H1 (cell line): ENCODE measurements around the gene PFKFB1. TPM values are rescaled to one million over a fixed set of nuclear protein-coding genes. Genes with fewer than 3 reads are reported as not detected.

Source experiments
- CTCF ChIA-PET: fragments of 300-600 bp; sonication (Branson Sonifier 250); formaldehyde crosslinking; loops from one replicate; lab custom pipeline; 2021; ENCODE audit not compliant: partially characterized antibody; lab: Charles Lee
- POLR2A ChIA-PET: fragments of 300-600 bp; sonication (Branson Sonifier 250); formaldehyde crosslinking; loops from one replicate; lab custom pipeline; 2021; ENCODE audit warnings: inconsistent platforms; ENCODE audit not compliant: partially characterized antibody; lab: Charles Lee
- DNase-seq, 2 experiments: peaks; one replicate each; pipeline versions ENCODE4 v3.0.0 to v3.0.0-alpha.2; 2010 to 2022; ENCODE audit warnings: low spot score in 2 of 2, low read depth in 1 of 2, mixed read lengths in 1 of 2
- FAIRE-seq: peaks from 2 replicates; lab custom pipeline; 2011; peaks lifted over from hg19 to GRCh38; lab: Jason Lieb, UNC
- H2AFZ ChIP-seq: 2 replicates; pipeline ENCODE4 v1.8.1; 2012; ENCODE audit warnings: low read length, inconsistent platforms
- H2AK5ac ChIP-seq: 2 replicates; pipeline ENCODE4 v1.6.1; 2013; ENCODE audit warnings: low read depth, low read length
- H2BK120ac ChIP-seq: replicated peaks from 2 replicates; pipeline ENCODE3; 2013; ENCODE audit warnings: low read depth, low read length, inconsistent platforms
- H2BK12ac ChIP-seq: 2 replicates; pipeline ENCODE4 v1.6.1; 2013; ENCODE audit warnings: low read depth, low read length
- H2BK15ac ChIP-seq: 2 replicates; pipeline ENCODE4 v1.6.1; 2013; ENCODE audit warnings: low read length
- H2BK20ac ChIP-seq: 2 replicates; pipeline ENCODE4 v1.6.1; 2013; ENCODE audit warnings: low read length
- H2BK5ac ChIP-seq: 2 replicates; pipeline ENCODE4 v1.6.1; 2013; ENCODE audit warnings: low read depth, low read length
- H3K14ac ChIP-seq: 2 replicates; pipeline ENCODE4 v1.6.1; 2013; ENCODE audit warnings: inconsistent platforms; ENCODE audit not compliant: insufficient read length
- H3K18ac ChIP-seq: 2 replicates; pipeline ENCODE4 v1.6.1; 2013; ENCODE audit warnings: low read length; ENCODE audit errors: extremely low read depth
- H3K23ac ChIP-seq: 2 replicates; pipeline ENCODE4 v1.6.1; 2013; ENCODE audit warnings: inconsistent platforms; ENCODE audit not compliant: insufficient read length
- H3K23me2 ChIP-seq: 2 replicates; pipeline ENCODE4 v1.6.1; 2013; ENCODE audit warnings: low read depth, low read length
- H3K27ac ChIP-seq: 2 replicates; pipeline ENCODE4 v1.6.1; 2011; ENCODE audit warnings: low read depth, low read length, inconsistent platforms
- H3K27me3 ChIP-seq, 4 experiments: replicated peaks in 1 of 4; 1 replicate in 1 of 4; 2 replicates in 3 of 4; pipeline versions ENCODE4 v1.6.1 to v1.8.1; 2011 to 2013; ENCODE audit warnings: low read length in 3 of 4, mild to moderate bottlenecking in 3 of 4, inconsistent platforms in 2 of 4, mixed read lengths in 2 of 4, moderate library complexity in 1 of 4; ENCODE audit not compliant: control insufficient read depth in 3 of 4, insufficient read depth in 3 of 4; ENCODE audit errors: extremely low read depth in 1 of 4
- H3K36me3 ChIP-seq, 4 experiments: 2 replicates each; pipeline versions ENCODE4 v1.6.1 to v1.8.1; 2011 to 2013; ENCODE audit warnings: mild to moderate bottlenecking in 4 of 4, low read length in 3 of 4, moderate library complexity in 2 of 4, control low read depth in 1 of 4, inconsistent platforms in 1 of 4; ENCODE audit not compliant: insufficient read depth in 4 of 4, control insufficient read depth in 2 of 4
- H3K4ac ChIP-seq: replicated peaks from 2 replicates; pipeline ENCODE3; 2013; ENCODE audit warnings: low read length, low read depth, mixed read lengths, inconsistent platforms; ENCODE audit not compliant: insufficient read length
- H3K4me1 ChIP-seq, 4 experiments: replicated peaks in 1 of 4; 1 replicate in 1 of 4; 2 replicates in 3 of 4; pipeline versions ENCODE4 v1.6.1 to v1.8.1; 2011 to 2013; ENCODE audit warnings: low read length in 3 of 4, inconsistent platforms in 2 of 4, mixed read lengths in 1 of 4; ENCODE audit not compliant: insufficient read depth in 4 of 4, control insufficient read depth in 3 of 4
- H3K4me2 ChIP-seq, 2 experiments: 2 replicates each; pipeline versions ENCODE4 v1.6.1 to v1.8.1; 2011 to 2013; ENCODE audit warnings: low read depth in 2 of 2, low read length in 2 of 2, control low read depth in 1 of 2, inconsistent platforms in 1 of 2, mild to moderate bottlenecking in 1 of 2; ENCODE audit not compliant: insufficient read depth in 1 of 2
- H3K4me3 ChIP-seq, 4 experiments: fragments of 200-600, 300-600 bp in 1 of 4; sonication (generic), shearing (Covaris generic), sonication (Bioruptor Twin) in 1 of 4; 2 replicates each; pipeline versions ENCODE4 v1.5.1 to v1.8.1; 2011 to 2016; ENCODE audit warnings: low read length in 4 of 4, low read depth in 3 of 4, control low read depth in 2 of 4, inconsistent platforms in 2 of 4, mild to moderate bottlenecking in 2 of 4, mixed read lengths in 1 of 4, moderate library complexity in 1 of 4; ENCODE audit not compliant: insufficient read depth in 2 of 4; ENCODE audit errors: extremely low read depth in 1 of 4
- H3K56ac ChIP-seq: replicated peaks from 2 replicates; pipeline ENCODE3; 2013; ENCODE audit warnings: low read depth, mild to moderate bottlenecking, mixed read lengths, low read length, inconsistent platforms; ENCODE audit not compliant: insufficient read length
- H3K79me1 ChIP-seq: 2 replicates; pipeline ENCODE4 v1.6.1; 2013; ENCODE audit warnings: low read depth, low read length, control low read depth
- H3K79me2 ChIP-seq, 2 experiments: 2 replicates each; pipeline versions ENCODE4 v1.6.1 to v1.8.1; 2012 to 2013; ENCODE audit warnings: low read length in 2 of 2, mild to moderate bottlenecking in 2 of 2, inconsistent platforms in 1 of 2; ENCODE audit not compliant: insufficient read depth in 2 of 2, control insufficient read depth in 1 of 2
- H3K9ac ChIP-seq, 4 experiments: replicated peaks in 1 of 4; 1 replicate in 1 of 4; 2 replicates in 3 of 4; pipeline versions ENCODE4 v1.6.1 to v1.8.1; 2011 to 2013; ENCODE audit warnings: low read depth in 3 of 4, low read length in 3 of 4, control low read depth in 2 of 4, mild to moderate bottlenecking in 2 of 4, moderate library complexity in 2 of 4, inconsistent platforms in 1 of 4; ENCODE audit errors: extremely low read depth in 1 of 4
- H3K9me3 ChIP-seq, 2 experiments: 2 replicates each; pipeline versions ENCODE4 v1.6.1 to v1.8.1; 2012 to 2013; ENCODE audit warnings: mild to moderate bottlenecking in 2 of 2, moderate library complexity in 2 of 2, control low read depth in 1 of 2, inconsistent platforms in 1 of 2, low read depth in 1 of 2, low read length in 1 of 2, mixed read lengths in 1 of 2; ENCODE audit not compliant: insufficient read depth in 2 of 2
- H4K20me1 ChIP-seq, 2 experiments: replicated peaks in 1 of 2; 2 replicates each; pipeline versions ENCODE3 to v1.8.1; 2011 to 2013; ENCODE audit warnings: inconsistent platforms in 2 of 2, low read length in 2 of 2, mild to moderate bottlenecking in 1 of 2; ENCODE audit not compliant: insufficient read depth in 2 of 2, control insufficient read depth in 1 of 2
- H4K5ac ChIP-seq: 2 replicates; pipeline ENCODE4 v1.6.1; 2013; ENCODE audit warnings: low read length, low read depth, mixed read lengths, inconsistent platforms; ENCODE audit not compliant: insufficient read length
- H4K8ac ChIP-seq: 2 replicates; pipeline ENCODE4 v1.8.0; 2013; ENCODE audit warnings: mild to moderate bottlenecking, moderate library complexity, low read length, inconsistent platforms; ENCODE audit not compliant: insufficient read depth; ENCODE audit errors: extremely low read depth
- H4K91ac ChIP-seq: replicated peaks from 2 replicates; pipeline ENCODE3; 2013; ENCODE audit warnings: low read length, mixed read lengths, inconsistent platforms; ENCODE audit not compliant: insufficient read length
- ASH2L ChIP-seq: fragments of 200-600, 300-600 bp; sonication (generic); IDR thresholded peaks from one replicate; pipeline ENCODE4 v1.7.1; 2017; ENCODE audit warnings: low read length
- CBX5 ChIP-seq: fragments of 300-800, 300-1000 bp; sonication (generic); IDR thresholded peaks from 2 replicates; pipeline ENCODE4 v1.7.1; 2016; ENCODE audit warnings: antibody characterized with exemption, low read length, low read depth
- CBX8 ChIP-seq: fragments of 300-800, 300-1000 bp; sonication (generic); IDR thresholded peaks from 2 replicates; pipeline ENCODE4 v1.7.1; 2016; ENCODE audit warnings: low read depth, low read length, borderline replicate concordance
- KDM5A ChIP-seq: fragments of 200-600 bp; IDR thresholded peaks from 2 replicates; pipeline ENCODE4 v1.7.1; 2012; ENCODE audit warnings: mild to moderate bottlenecking, low read length, inconsistent platforms, mixed read lengths
- RBBP5 ChIP-seq: IDR thresholded peaks from 2 replicates; pipeline ENCODE4 v1.7.1; 2012; ENCODE audit warnings: low read depth, mild to moderate bottlenecking, inconsistent platforms, low read length, moderate library complexity, borderline replicate concordance
- RXRA ChIP-seq: IDR thresholded peaks from 2 replicates; pipeline ENCODE4 v1.6.1; 2011; ENCODE audit warnings: low read depth, mild to moderate bottlenecking, low read length, moderate library complexity; ENCODE audit not compliant: insufficient read depth
- SIX5 ChIP-seq: IDR thresholded peaks from 2 replicates; pipeline ENCODE4 v1.6.1; 2011; ENCODE audit warnings: mild to moderate bottlenecking, low read depth, low read length
- SP4 ChIP-seq: IDR thresholded peaks from 2 replicates; pipeline ENCODE4 v1.6.1; 2012; ENCODE audit warnings: low read length, inconsistent platforms
- TAF1 ChIP-seq: IDR thresholded peaks from 2 replicates; pipeline ENCODE4 v1.6.1; 2011; ENCODE audit warnings: mild to moderate bottlenecking, low read depth, low read length
- TCF12 ChIP-seq: IDR thresholded peaks from 2 replicates; pipeline ENCODE4 v1.6.1; 2011; ENCODE audit warnings: low read depth, mild to moderate bottlenecking, low read length
- WGBS, 2 experiments: shearing (Covaris generic) in 1 of 2; methylation state at CpG; one replicate each; pipeline versions ENCODE4 v1.1.6 to v1.1.7; 2013 to 2015; ENCODE audit warnings: low lambda C conversion rate in 2 of 2, mixed read lengths in 2 of 2, inconsistent platforms in 1 of 2, low coverage in 1 of 2, missing lambda C conversion rate in 1 of 2; ENCODE audit not compliant: insufficient replicate concordance in 2 of 2, insufficient coverage in 1 of 2, insufficient read length in 1 of 2; ENCODE audit errors: extremely low coverage in 1 of 2, missing lambda C conversion rate in 1 of 2; 5-methylcytosine and 5-hydroxymethylcytosine counted together
- polyA plus RNA-seq, 7 experiments: library from polyadenylated mRNA; depleted of rRNA in 3 of 7; stranded (reverse) in 5 of 7; unstranded in 2 of 7; fragments of >200 nt in 5 of 7; fragments of 200-250 nt in 2 of 7; gene quantifications; 1 replicate in 5 of 7; 2 replicates in 1 of 7; 4 replicates in 1 of 7; pipeline versions ENCODE4 v1.2.1 to v1.2.3, GENCODE V29; 2011 to 2013; ENCODE audit warnings: missing spikeins in 2 of 7, mixed read lengths in 2 of 7
- total RNA-seq: library from RNA; stranded (reverse); fragmentation: NEBNext Ultra II Directional; extraction: Animal tissue kit (Norgen Biotek cat#: 25700); gene quantifications from 2 replicates; pipeline ENCODE4 v1.2.1, GENCODE V29; 2021
- TF ChIP-seq, protein P1 (sequence below): IDR thresholded peaks from 2 replicates; pipeline ENCODE4 v1.6.1; 2012; ENCODE audit warnings: low read length, inconsistent platforms

Gene PFKFB1
- total and polyA plus RNA-seq, 2 of the 8 experiments (the other 6 are each of a cell fraction or from before 2014, with no cell fraction given) = 0.26 to 0.30 TPM

DNA sequence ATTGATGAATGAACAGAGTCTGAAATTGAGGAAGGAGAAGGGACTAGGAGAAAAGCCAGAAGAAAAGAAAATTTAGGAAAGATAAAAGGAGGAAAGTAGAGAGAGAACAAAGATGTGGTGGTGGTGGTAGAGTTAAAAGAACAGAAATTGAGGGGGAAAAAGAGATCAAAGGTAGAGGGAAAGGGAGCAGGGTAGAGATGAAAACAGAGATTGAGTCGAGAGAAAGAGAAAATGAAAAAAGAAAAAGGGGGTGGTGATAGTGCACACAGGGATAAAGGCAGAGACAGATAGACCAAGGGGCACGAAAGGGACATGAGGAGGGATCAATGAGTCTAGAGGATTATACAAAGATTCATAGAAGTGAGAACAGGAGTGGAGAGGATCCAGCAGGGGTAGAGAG, 32.9 kb upstream of the PFKFB1 start:
- Histone ChIP-seq H3K4me3 (no peak overlapping the region), H3K79me2 (no peaks in the 10 kb centered on the region), H2BK5ac (no peak overlapping the region), H3K79me1 (no peaks in the 10 kb centered on the region), H2BK20ac (no peak overlapping the region), H3K23me2 (no peaks in the 10 kb centered on the region), H3K27me3 (no peaks in the 10 kb centered on the region), H4K5ac (no peak overlapping the region), H2AK5ac (no peak overlapping the region), H2AFZ (no peak overlapping the region), H3K23ac (no peak overlapping the region), H4K91ac (no peak overlapping the region), H2BK15ac (no peak overlapping the region), H4K8ac (no peak overlapping the region), H2BK120ac (no peak overlapping the region), H3K14ac (no peak overlapping the region), H3K9ac (no peak overlapping the region), H3K18ac (no peak overlapping the region), H3K4me1 (peaks cover 0 to 3% (median 0%) of the 10 kb centered on the region in 4 experiments; a peak in 1 of 7 replicates), H4K20me1 (no peaks in the 10 kb centered on the region), H3K9me3 (no peaks in the 10 kb centered on the region), H3K4me2 (no peak overlapping the region), H3K4ac (no peak overlapping the region), H3K27ac (no peak overlapping the region), H3K36me3 (no peaks in the 10 kb centered on the region), H2BK12ac (no peak overlapping the region), H3K56ac (no peak overlapping the region)
- FAIRE-seq (no peak), DNase-seq (no peak)
- ChIA-PET POLR2A (no interaction called here), CTCF (no interaction called here)
- WGBS, 2 experiments = 83 to 100% methylated on average over 1 to 2 of the region's 2 CpGs
- TF ChIP-seq SP4 (no peak), KDM5A (no peak), TCF12 (no peak), RXRA (no peak), CBX8 (no peak), SIX5 (no peak), ASH2L (no peak), RBBP5 (no peak), CBX5 (no peak), TAF1 (no peak)
- TF ChIP-seq, protein P1, sequence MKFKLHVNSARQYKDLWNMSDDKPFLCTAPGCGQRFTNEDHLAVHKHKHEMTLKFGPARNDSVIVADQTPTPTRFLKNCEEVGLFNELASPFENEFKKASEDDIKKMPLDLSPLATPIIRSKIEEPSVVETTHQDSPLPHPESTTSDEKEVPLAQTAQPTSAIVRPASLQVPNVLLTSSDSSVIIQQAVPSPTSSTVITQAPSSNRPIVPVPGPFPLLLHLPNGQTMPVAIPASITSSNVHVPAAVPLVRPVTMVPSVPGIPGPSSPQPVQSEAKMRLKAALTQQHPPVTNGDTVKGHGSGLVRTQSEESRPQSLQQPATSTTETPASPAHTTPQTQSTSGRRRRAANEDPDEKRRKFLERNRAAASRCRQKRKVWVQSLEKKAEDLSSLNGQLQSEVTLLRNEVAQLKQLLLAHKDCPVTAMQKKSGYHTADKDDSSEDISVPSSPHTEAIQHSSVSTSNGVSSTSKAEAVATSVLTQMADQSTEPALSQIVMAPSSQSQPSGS = no peak
